HPDE6-E6E7 (cell line): ENCODE data around the gene RABGAP1L.
"Not testable (repeated sequence)": the region's sequence is repeated elsewhere in the genome, so short reads cannot be mapped to it uniquely, and the experiment has no call there.

Experiments
- DNase-seq: peaks from one replicate; pipeline ENCODE4 v3.0.0; 2011; ENCODE audit warnings: missing footprints; ENCODE audit errors: extremely low spot score

Gene RABGAP1L

DNA sequence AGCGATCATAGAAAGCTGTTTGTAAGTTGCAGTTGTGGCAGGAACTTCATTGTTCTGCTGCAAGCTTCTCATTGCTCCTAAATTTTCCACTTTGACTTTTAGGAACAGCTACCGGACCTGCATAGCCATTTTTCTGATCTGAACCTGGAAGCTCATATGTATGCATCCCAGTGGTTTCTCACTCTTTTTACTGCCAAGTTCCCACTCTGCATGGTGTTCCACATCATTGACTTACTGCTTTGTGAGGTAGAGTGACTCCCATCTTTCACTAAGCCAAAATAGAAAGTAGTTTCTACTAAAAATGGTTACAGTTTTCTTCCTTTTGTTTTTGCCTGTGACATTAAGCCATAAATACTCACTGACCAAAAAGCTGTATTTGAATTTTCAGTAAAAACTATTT, 542.7 kb downstream of the RABGAP1L start:
- no peak for DNase-seq

DNA sequence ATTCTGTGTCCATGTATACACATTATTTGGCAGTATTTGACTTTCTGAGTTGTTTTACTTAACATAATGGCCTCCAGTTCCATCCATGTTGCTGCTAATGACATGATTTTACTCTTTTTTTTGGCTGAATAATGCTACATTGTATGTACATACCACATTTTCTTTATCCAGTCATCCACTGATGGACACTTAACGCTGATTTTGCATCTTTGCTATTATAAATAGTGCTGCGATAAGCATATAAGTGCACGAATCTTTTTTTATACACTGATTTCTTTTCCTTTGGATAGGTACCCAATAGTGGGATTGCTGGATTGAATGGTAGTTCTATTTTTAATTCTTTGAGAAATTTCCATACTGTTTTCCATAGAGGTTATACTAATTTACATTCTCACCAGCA, 544.0 kb downstream of the RABGAP1L start:
- no peak for DNase-seq

DNA sequence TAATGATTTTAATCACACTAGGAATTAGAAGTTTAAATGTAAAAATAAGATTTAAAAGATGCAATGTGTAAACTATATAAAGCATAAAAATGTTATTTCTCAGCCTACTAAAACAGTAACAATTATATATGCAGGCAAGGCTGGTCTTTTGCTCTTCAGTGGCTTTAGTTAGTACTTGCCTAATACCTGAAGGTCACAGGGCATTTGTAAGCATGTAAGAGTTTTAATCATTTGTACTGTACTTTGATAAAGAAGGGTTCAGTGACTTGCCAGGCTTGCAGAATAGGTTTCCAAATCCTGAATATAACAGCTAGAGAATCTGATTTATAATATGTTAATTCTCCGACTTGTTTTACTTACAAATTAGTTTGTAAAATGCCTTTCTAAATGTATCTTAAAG, 545.0 kb downstream of the RABGAP1L start:
- no peak for DNase-seq

DNA sequence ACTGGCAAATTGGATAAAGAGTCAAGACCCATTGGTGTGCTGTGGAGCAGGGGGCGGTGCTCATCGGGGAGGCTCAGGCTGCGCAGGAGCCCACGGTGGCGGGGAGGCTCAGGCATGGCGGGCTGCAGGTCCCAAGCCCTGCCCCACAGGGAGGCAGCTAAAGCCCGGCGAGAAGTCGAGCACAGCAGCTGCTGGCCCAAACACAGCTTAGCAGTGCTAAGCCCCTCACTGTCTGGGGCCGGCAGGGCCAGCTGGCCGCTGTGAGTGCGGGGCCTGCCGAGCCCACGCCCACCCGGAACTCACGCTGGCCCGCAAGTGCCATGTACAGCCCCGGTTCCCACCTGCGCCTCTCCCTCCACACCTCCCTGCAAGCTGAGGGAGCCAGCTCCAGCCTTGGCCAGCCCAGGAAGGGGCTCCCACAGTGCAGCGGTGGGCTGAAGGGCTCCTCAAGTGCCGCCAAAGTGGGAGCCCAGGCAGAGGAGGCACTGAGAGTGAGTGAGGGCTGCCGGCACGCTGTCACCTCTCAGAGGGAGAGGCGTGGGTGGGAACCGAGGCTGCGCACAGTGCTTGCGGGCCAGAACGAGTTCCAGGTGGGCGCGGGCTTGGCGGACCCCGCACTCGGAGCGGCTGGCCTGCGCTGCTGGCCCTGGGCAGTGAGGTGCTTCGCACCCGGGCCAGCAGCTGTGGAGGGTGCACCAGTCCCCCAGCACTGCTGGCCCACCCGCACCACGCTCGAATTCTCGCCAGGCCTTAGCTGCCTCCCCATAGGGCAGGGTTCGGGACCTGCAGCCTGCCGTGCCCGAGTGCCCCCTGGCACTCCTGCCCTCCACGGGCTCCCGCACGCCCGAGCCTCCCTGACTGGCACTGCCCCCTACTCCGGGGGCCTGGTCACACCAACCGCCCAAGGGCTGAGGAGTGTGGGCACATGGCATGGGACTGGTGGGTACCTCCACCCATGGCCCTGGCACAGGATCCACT, 551.8 kb downstream of the RABGAP1L start:
- DNase-seq, result no peak

DNA sequence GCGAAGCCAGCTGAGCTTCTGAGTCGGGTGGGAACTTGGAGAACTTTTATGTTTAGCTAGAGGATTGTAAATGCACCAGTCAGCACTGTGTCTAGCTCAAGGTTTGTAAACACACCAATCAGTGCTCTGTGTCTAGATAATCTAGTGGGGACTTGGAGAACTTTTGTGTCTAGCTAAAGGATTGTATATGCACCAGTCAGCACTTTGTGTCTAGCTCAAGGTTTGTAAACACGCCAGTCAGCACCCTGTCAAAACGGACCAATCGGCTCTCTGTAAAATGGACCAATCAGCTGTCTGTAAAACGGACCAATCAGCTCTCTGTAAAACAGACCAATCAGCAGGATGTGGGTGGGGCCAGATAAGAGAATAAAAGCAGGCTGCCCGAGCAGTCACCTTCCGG, 552.5 kb downstream of the RABGAP1L start:
- DNase-seq, result not testable (repeated sequence)

DNA sequence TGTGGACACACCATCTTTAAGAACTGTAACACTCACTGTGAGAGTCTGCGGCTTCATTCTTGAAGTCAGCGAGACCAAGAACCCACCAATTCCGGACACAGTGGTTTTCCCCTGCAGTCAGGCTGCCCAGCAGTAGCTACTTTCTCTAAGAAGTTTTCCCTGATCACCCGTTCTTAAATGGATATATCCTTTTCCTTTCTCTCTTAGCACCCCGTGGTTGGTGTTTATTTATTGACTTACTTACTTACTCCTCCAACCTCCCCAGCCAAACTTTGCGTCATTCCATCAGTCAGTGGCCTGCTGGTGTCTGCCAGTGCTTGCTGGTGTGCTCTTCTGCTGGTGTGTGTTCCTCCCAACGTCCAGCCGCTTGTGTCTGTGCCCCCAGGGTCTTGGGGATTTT, 553.2 kb downstream of the RABGAP1L start:
- no peak for DNase-seq

DNA sequence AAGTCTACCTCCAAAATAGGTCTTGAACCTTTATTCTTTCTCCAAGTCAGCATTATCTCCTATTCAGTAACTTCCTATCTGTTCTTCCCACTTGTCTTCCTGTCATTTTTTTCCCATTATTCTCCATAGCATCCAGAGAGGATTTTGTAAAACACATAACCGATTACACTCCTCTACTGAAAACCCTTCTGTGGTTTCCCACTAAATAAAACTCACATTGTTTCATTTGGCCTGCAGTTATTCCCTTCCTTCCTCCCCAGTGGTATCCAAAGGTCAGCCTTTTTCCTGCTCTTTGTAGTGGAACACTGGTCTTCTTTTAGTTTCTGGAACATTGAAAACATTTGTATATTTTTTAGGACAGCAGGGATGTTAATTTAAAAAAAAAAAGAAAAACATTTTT, 554.5 kb downstream of the RABGAP1L start:
- no peak for DNase-seq

DNA sequence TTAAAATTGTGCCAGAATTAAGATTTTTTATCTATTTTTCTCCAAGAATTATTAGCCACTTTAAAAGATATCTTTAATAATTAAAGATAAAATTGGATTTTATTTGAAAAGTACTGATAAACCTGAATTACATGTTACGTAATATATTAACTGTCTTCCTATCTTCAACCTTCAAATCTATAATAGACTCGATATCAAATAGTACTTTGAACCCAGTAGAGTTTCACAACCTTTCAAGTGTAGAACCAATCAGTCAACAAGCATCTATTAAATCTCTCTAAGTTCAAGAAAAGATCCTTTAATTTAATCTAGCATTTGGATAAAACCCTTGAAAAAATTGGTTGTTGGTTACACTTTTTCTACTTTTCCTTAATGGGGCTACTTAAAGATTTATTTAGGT, 559.9 kb downstream of the RABGAP1L start:
- no peak for DNase-seq

DNA sequence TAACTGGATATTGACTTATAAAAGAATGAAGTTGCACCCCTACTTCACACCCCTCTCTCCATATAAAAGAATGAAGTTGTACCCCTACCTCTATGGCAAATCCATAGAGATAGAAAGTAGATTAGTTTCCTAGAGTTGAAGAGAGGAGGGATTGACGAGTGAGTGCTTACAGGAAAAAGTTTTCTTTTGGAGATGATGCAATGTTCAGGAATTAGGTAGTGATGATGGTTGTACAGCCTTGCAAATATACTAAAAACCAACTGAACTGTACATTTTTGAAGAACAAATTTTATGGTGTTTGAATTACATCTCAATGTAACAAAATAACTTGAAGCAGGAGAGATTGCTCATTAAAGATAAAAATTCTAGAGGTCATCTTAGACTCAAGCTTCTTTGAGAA, 561.3 kb downstream of the RABGAP1L start:
- no peak for DNase-seq

DNA sequence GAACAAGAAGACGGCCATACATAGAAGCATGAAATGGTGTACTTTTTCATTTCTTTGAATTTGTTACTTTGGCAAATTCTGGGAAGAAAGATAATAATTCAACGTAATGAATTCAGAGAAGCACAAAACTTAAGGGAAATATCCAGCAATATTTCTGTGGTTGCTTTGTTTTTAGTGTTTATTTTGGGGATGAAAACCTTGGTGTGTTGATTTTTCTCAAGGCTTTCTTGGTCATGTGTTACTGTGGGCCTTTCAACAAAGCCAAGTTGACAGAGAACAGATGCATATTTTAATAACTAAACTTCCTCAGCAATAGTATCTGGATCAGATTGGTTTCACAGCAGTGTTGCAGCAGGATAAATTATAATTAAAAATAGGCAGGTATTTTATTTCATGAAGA, 561.9 kb downstream of the RABGAP1L start:
- DNase-seq, result no peak

DNA sequence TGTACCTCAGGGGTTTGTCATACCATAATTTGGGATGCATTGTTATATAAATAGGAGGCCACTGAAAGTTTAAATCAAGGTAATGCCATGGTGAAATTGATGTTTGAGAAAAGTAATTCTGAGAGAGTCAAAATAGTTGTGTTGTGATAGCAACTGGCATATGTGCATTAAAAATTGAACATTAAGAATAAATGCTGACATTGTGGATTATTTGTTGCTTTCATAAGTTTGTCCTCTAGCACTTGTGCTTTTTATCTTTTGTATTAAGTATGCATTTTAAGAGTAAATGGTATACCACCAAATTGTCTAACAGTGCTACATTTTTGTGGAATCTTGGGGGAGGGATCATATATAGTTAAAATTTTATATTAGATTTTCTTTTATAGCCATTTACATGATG, 564.5 kb downstream of the RABGAP1L start:
- DNase-seq, result no peak

DNA sequence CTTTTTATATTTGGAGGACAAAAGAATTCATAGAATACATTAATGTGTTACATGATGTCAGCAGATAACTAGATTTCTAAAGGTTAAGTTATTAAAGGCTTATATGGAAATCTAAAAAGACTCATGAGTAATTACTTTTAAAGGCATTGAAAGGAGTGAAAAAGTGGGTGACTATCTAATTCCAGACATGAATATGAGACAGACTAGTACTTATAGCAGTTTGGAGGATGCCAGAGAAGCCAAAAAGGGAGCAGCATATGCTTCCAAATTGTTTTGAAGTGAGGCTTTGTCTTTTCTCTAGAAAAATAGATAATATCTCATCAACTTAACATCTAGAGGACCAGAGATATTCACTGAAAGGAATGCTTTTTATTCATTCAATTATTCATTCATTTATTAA, 564.9 kb downstream of the RABGAP1L start:
- no peak for DNase-seq

DNA sequence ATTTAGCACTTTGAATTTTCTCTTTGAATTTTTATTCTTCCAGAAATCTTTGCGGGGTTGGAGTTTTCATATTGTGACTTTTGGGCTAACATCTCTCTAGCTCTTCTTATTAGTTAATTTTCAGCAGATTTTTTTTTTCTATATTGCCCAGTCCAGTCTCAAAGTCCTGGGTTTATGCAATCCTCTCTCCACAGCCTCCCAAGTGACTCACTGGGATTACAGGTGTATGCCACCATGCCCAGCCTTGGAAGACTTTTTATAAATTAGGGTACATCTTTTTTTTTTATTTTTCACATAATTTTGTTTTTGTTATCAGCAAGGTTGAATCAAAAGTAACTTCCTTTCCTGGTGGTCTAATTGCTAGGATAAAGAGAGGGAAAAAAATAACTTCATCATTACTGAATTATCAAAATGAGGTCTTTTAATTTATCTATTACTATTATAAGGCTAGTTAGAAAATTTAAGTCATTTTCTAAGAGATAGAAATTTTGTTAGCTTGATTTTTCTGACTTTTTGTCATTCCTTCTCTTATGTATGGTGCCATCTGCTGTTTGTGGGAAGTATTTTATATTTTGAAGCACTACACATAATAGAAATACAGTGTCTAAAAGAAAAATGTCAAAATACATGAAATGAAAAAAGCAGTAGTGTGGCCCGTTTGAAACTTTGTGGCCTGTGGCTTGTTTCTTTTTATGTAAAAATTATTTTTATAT, 567.0 kb downstream of the RABGAP1L start:
- DNase-seq, result peak; percentile 2

DNA sequence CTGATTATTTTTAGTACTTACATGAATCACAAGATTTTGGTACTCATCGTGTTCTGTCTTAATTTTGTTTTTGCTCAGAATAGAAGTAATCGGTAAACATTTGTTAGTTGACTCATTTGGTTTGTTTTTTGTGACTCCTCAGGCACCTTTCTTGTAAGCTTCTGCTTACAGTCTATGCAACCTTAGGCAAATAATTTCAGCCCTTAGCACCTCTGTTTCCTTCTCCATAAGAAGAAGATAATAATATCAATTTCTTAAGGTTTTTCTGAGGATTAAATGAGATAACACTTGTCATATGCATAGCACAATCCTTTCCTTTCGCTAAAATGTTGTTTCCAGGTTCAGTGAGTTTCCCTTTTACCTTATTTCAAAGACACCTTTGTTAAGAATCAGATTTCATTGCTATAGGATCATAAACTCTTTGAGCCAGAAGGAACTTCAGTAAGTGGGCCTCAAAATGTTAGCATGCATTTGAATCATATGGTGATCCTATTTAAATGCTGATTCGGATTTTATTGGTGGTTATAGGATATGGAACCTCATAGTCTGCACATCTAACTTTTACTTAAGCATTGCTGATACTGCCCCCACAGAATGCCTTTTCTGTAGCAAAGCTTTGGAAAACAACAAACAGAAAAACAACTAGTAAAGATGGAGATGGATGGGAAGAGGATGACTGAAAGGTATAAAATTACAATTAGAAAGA, 567.7 kb downstream of the RABGAP1L start:
- DNase-seq, result no peak

DNA sequence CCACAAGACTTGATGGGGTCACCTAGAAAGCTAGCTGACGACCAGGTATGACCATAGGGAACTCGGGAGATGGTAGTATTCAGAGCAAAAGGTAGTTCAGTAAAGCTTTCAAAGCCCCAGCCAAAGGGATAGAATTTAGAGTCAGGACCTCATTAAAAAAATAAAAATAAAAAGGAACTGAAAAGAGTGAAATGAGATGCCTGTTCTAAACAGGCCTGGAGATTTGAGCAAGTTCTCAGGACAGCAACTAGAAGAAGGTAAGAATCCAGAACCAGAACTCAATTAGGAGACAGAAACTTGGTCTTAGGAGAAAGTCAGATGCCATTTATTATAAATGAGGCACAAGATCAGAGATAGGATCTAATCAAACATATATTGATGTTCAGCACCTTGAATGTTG, 575.0 kb downstream of the RABGAP1L start:
- no peak for DNase-seq

DNA sequence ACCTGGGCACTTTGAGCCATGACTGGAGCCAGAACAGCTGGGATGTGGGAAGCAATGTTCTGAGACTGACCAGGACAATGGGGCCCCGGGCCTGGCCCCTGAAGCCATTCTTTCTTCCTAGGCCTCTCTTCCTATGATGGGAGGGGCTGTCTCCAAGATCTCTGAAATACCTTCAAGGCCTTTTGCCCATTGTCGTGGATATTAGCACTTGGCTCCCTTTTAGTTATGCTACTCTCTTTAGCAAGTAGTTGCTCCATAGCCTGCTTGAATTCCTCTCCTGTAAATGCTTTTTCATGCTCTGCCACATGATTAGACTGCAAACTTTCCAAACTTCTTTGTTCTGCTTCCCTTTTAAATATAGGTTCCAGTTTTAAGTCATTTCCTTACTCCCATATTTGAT, 577.5 kb downstream of the RABGAP1L start:
- no peak for DNase-seq

DNA sequence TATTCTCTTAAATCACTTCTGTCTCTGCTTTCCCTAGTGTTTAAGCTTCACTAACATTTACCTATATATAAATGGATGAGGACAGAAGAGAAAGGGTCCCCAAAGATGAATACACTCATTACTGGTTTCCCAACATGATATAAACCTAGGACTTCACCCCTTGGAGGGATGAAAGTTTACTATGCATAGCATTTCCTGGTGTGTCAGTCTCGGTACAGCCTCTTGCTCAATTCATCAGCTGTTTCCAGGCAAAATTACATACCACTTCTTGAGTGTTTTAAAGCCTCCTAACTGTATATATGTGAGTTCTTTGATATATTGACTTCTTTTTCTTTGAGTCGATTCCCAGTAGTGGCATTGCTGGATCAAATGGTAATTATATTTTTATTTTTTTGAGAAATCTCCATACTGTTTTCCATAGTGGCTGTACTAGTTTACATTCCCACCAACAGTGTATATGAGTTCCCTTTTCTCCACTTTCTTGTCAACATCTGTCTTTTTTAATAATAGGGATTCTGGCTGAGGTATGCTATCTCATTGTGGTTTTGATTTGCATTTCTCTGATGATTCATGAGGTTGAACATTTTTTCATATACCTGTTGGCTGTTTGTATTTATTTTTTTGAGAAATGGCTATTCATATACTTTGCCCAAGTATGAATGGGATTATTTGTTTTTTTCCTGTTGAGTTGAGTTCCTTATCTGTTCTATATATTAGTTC, 581.1 kb downstream of the RABGAP1L start:
- DNase-seq, result no peak

DNA sequence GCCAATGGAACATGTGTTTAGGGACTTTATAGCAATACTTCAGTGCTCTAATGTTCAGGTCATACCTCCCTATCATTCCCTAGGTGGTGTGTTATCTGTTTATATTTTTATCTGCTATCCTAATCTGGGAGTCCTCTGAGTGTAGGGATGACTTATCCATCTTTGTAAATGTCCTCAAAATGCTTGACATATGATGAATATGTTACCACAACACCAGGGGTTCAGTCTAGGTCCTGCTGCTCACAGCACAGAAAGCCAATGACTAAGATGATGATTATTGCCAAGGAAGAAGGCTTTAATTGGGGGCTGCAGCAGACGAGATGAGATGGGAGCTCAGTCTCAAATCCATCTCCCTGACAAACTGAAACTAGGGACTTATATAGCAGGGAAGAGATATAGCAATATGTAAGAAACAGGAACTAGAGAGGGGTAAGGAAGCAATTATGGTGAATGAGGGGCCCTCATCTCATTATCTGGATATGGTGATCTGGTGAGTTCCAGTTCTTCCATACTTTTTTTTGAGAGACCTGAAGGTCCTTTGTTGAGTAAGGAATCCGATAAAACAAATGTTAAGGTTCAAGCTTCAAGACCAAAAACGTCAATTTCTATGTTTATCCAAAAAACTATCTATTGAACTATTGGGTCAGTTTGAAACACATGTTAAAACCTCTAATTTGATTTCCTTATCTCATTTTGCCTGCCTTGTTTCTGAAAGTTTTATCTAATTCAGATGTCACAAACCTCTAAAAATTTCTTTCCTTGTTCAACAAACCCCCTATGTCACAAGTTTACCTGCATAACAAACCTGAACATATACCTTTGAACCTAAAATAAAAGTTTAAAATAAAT, 583.7 kb downstream of the RABGAP1L start:
- no peak for DNase-seq

DNA sequence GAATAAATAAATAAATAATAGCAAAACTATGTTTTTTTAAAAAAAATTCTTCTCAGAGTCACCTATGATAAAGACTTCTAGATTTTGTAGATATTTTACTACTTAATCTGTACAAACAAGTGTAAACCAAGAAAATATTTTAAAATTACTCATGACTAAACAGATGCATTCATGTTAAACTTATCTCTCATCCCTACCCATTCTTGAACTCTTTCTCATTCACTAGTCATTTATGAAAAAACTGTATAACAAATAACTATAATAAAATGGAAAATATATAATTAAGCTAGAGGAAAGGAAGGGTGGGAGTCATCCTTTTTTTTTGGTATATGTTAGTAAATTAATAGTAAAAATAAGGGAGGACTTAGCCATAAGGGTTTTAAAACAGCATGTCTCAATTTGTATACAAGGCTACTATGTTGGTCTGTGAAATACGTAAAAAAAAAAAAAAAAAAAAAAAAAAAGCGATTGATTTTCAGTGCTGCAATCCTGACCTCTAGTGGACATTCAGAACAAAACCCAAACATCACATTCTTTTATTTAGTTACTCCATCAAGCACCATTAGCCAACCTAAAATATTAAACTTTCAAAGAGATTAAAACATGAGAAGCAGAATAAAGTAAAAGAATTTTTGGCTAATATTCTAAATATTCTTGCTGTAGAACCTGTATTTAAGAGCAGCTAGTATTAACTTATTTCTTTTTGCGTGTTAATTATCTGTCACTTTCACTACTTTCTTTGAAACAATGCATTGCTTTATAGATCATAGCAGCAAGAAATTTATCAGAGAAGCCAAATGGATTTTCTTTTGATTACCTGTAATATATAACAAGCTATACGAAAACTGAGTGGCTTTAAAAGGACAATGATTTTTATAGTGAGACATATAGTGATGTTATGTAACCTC, 584.6 kb downstream of the RABGAP1L start:
- peak; percentile 3 for DNase-seq

DNA sequence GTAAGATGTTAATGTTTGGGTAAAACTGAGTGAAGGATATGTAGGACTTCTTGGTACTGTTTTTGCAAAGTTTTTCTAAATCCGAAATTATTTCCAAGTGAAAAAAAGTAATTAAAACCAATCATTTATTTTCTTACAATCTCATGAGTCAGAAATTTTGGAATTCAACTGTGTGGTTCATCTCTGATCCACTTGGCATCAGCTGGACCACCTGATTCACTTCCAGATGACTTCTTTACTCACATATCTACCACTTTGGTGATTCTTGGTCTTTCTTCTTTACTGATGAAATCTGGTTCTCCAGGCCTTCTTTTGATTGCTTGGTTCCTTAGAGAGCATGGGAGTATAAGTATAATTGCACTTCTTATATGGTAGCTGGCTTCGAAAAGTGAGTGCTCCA, 585.6 kb downstream of the RABGAP1L start:
- DNase-seq, result no peak
